GM12878 (cell line): ENCODE data around the gene BAZ1B. TPM values are rescaled to one million over a fixed set of nuclear protein-coding genes. Genes with fewer than 3 reads are reported as not detected.
"Not testable (repeated sequence)": the region's sequence is repeated elsewhere in the genome, so short reads cannot be mapped to it uniquely, and the experiment has no call there.

Experiments used
- ATAC-seq: fragments of 200-7000 bp; cut with Tn5 transposase; 3 replicates; pipeline ENCODE4 v1.9.1; 2020; ENCODE audit warnings: mild to moderate bottlenecking, moderate library complexity
- BruUV-seq: library from RNA; stranded (reverse); fragments of 400-500 nt; replicated peaks from 2 replicates; lab custom pipeline; 2021; lab: Mats Ljungman, UMichigan
- CTCF ChIA-PET: fragments of 300-600 bp; sonication (Branson Sonifier 250); formaldehyde crosslinking; extraction: SDS; loops from one replicate; lab custom pipeline; 2021; ENCODE audit warnings: inconsistent platforms; lab: Yijun Ruan, JAX
- POLR2A ChIA-PET: fragments of 350-600 bp; formaldehyde crosslinking; extraction: SDS; loops from one replicate; lab custom pipeline; 2021; ENCODE audit warnings: inconsistent platforms; lab: Charles Lee
- RAD21 ChIA-PET: fragments of 300-600 bp; sonication (Branson Sonifier 250); formaldehyde crosslinking; loops from one replicate; lab custom pipeline; 2023; ENCODE audit warnings: antibody characterized with exemption; ENCODE audit not compliant: unreplicated experiment; lab: Charles Lee
- SMC1A ChIA-PET: fragments of 300-600 bp; sonication (Branson Sonifier 250); formaldehyde crosslinking; loops from one replicate; lab custom pipeline; 2023; ENCODE audit not compliant: unreplicated experiment, uncharacterized antibody; lab: Charles Lee
- DNase-seq: peaks from one replicate; pipeline ENCODE4 v3.0.0-alpha.2; 2011; ENCODE audit warnings: low read depth, low spot score
- FAIRE-seq: peaks from 3 replicates; lab custom pipeline; 2011; peaks lifted over from hg19 to GRCh38; lab: Jason Lieb, UNC
- H2AFZ ChIP-seq: 2 replicates; pipeline ENCODE4 v1.6.0; 2011; ENCODE audit warnings: low read depth, low read length, control low read depth; ENCODE audit not compliant: control insufficient read depth
- H3K27ac ChIP-seq: 2 replicates; pipeline ENCODE4 v1.5.1; 2011; ENCODE audit warnings: control low read depth; ENCODE audit not compliant: control insufficient read depth, insufficient read depth
- H3K27me3 ChIP-seq, 2 experiments: replicated peaks in 1 of 2; 2 replicates each; pipeline versions ENCODE4 v1.6.0 to v1.6.1; 2011; ENCODE audit warnings: low read length in 1 of 2; ENCODE audit not compliant: control insufficient read depth in 2 of 2, insufficient read depth in 2 of 2
- H3K36me3 ChIP-seq, 2 experiments: 2 replicates each; pipeline ENCODE4 v1.5.1; 2011; ENCODE audit warnings: low read length in 1 of 2; ENCODE audit not compliant: control insufficient read depth in 2 of 2, insufficient read depth in 2 of 2
- H3K4me1 ChIP-seq: 2 replicates; pipeline ENCODE4 v1.6.1; 2011; ENCODE audit warnings: mild to moderate bottlenecking, low read length, moderate library complexity, mixed read lengths; ENCODE audit not compliant: control insufficient read depth, insufficient read depth
- H3K4me2 ChIP-seq: 2 replicates; pipeline ENCODE4 v1.6.0; 2011; ENCODE audit warnings: control low read depth; ENCODE audit not compliant: control insufficient read depth, insufficient read depth
- H3K4me3 ChIP-seq: fragments of 200-600 bp; sonication (generic); 2 replicates; pipeline ENCODE4 v1.5.1; 2016
- H3K79me2 ChIP-seq: 2 replicates; pipeline ENCODE4 v1.6.0; 2011; ENCODE audit warnings: low read length; ENCODE audit not compliant: control insufficient read depth, insufficient read depth
- H3K9ac ChIP-seq: 2 replicates; pipeline ENCODE4 v1.8.0; 2011; ENCODE audit warnings: low read length, control low read depth, mixed read lengths; ENCODE audit not compliant: control insufficient read depth, insufficient read depth
- H3K9me3 ChIP-seq: replicated peaks from 3 replicates; pipeline ENCODE4 v1.5.1; 2011; ENCODE audit warnings: mild to moderate bottlenecking, low read length; ENCODE audit not compliant: control insufficient read depth, insufficient read depth
- H4K20me1 ChIP-seq: 2 replicates; pipeline ENCODE4 v1.6.0; 2011; ENCODE audit not compliant: control insufficient read depth, insufficient read depth
- DPF2 ChIP-seq: fragments of 450-650 bp; IDR thresholded peaks from 2 replicates; pipeline ENCODE4 v1.6.1; 2017; ENCODE audit warnings: mild to moderate bottlenecking
- E2F4 ChIP-seq: IDR thresholded peaks from 2 replicates; pipeline ENCODE4 v1.6.1; 2012; ENCODE audit warnings: low read depth, low read length, improper control_type of control experiment
- ESRRA ChIP-seq: IDR thresholded peaks from 2 replicates; pipeline ENCODE4 v1.6.1; 2012; ENCODE audit warnings: mild to moderate bottlenecking, low read length, improper control_type of control experiment
- HDAC2 ChIP-seq: fragments of 200-600 bp; sonication (generic); IDR thresholded peaks from 2 replicates; pipeline ENCODE4 v1.6.1; 2017
- KLF5 ChIP-seq: fragments of 450-650 bp; IDR thresholded peaks from 2 replicates; pipeline ENCODE4 v1.6.1; 2014; ENCODE audit warnings: mild to moderate bottlenecking; ENCODE audit not compliant: partially characterized antibody
- MTA2 ChIP-seq: fragments of 450-650 bp; IDR thresholded peaks from 2 replicates; pipeline ENCODE4 v1.6.1; 2016; ENCODE audit warnings: low read depth, mild to moderate bottlenecking, moderate library complexity
- SREBF2 ChIP-seq: IDR thresholded peaks from 2 replicates; pipeline ENCODE4 v1.6.1; 2012; ENCODE audit warnings: mild to moderate bottlenecking, low read length
- SRF ChIP-seq, 2 experiments: IDR thresholded peaks; 2 replicates each; pipeline ENCODE4 v1.6.1; 2011; ENCODE audit warnings: low read depth in 2 of 2, low read length in 2 of 2, mild to moderate bottlenecking in 1 of 2, moderate library complexity in 1 of 2
- TAF1 ChIP-seq: IDR thresholded peaks from 2 replicates; pipeline ENCODE4 v1.6.1; 2011; ENCODE audit warnings: mild to moderate bottlenecking, low read depth, low read length, borderline replicate concordance
- TCF7 ChIP-seq: IDR thresholded peaks from 2 replicates; pipeline ENCODE4 v1.6.1; 2014; ENCODE audit warnings: antibody characterized with exemption, borderline replicate concordance
- ZNF384 ChIP-seq: IDR thresholded peaks from 2 replicates; pipeline ENCODE4 v1.6.1; 2012; ENCODE audit warnings: low read depth, mild to moderate bottlenecking, low read length, improper control_type of control experiment, borderline replicate concordance
- WGBS: methylation state at CpG from one replicate; pipeline ENCODE4 v1.1.6; 2016; ENCODE audit warnings: low lambda C conversion rate; ENCODE audit not compliant: insufficient replicate concordance, insufficient coverage; ENCODE audit errors: missing lambda C conversion rate; 5-methylcytosine and 5-hydroxymethylcytosine counted together
- in situ Hi-C: fragments of 300-500 bp; cut with MboI; formaldehyde crosslinking; loops from 9 replicates; pipeline ENCODE4 v1.14.3; 2018; ENCODE audit warnings: mixed read lengths
- intact Hi-C: fragments of 100-400 bp; cut with micrococcal nuclease; formaldehyde crosslinking; loops from one replicate; pipeline ENCODE4 v1.14.2; 2022; ENCODE audit not compliant: unreplicated experiment
- polyA plus RNA-seq, 11 experiments: library from polyadenylated mRNA; depleted of rRNA in 4 of 11; unstranded in 6 of 11; stranded (reverse) in 5 of 11; fragments of >200 nt; fragmentation: Nextera tagmentation in 4 of 11; fragmentation: Illumina TruSeq in 1 of 11; extraction: Ambion mirVana in 4 of 11; extraction: Trizol in 1 of 11; gene quantifications; 1 replicate in 1 of 11; 2 replicates in 10 of 11; pipeline versions ENCODE4 v1.2.1 to v1.2.3, GENCODE V29; 2011 to 2016; ENCODE audit warnings: inconsistent platforms in 2 of 11, missing spikeins in 2 of 11, low read depth in 1 of 11
- total RNA-seq, 4 experiments: library from RNA; depleted of rRNA in 3 of 4; stranded (reverse); fragments of >200 nt in 3 of 4; fragmentation: Illumina TruSeq in 1 of 4; extraction: Trizol in 1 of 4; gene quantifications; 2 replicates each; pipeline versions ENCODE4 v1.2.1 to v1.2.3, GENCODE V29; 2013 to 2021
- TF ChIP-seq, protein P1 (sequence below): IDR thresholded peaks from 2 replicates; pipeline ENCODE4 v1.6.1; 2012; ENCODE audit warnings: mild to moderate bottlenecking, low read depth, low read length

BAZ1B gene
- total and polyA plus RNA-seq, 10 of the 15 experiments (the other 5 are each of a cell fraction or from before 2014, with no cell fraction given), result 14.0 to 77.4 (median 36.2) TPM

- TF ChIP-seq KLF5 (no peak), TCF7 (no peak), TAF1 (no peak), SRF (IDR thresholded peaks at IDR 0.05; ENCODE audit: low read depth in 2 of 2, low read length in 2 of 2) (no peak), SREBF2 (no peak), HDAC2 (no peak), MTA2 (no peak), E2F4 (no peak), ESRRA (no peak), DPF2 (no peak), ZNF384 (no peak)
- TF ChIP-seq, protein P1, sequence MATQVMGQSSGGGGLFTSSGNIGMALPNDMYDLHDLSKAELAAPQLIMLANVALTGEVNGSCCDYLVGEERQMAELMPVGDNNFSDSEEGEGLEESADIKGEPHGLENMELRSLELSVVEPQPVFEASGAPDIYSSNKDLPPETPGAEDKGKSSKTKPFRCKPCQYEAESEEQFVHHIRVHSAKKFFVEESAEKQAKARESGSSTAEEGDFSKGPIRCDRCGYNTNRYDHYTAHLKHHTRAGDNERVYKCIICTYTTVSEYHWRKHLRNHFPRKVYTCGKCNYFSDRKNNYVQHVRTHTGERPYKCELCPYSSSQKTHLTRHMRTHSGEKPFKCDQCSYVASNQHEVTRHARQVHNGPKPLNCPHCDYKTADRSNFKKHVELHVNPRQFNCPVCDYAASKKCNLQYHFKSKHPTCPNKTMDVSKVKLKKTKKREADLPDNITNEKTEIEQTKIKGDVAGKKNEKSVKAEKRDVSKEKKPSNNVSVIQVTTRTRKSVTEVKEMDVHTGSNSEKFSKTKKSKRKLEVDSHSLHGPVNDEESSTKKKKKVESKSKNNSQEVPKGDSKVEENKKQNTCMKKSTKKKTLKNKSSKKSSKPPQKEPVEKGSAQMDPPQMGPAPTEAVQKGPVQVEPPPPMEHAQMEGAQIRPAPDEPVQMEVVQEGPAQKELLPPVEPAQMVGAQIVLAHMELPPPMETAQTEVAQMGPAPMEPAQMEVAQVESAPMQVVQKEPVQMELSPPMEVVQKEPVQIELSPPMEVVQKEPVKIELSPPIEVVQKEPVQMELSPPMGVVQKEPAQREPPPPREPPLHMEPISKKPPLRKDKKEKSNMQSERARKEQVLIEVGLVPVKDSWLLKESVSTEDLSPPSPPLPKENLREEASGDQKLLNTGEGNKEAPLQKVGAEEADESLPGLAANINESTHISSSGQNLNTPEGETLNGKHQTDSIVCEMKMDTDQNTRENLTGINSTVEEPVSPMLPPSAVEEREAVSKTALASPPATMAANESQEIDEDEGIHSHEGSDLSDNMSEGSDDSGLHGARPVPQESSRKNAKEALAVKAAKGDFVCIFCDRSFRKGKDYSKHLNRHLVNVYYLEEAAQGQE, result no peak
Observed at GRCh38 chr7:73418113-73418703, 103.9 kb downstream of the BAZ1B start (continued).

- H3K36me3 ChIP-seq, H4K20me1 ChIP-seq, H3K4me2 ChIP-seq, FAIRE-seq, RAD21 ChIA-PET, BruUV-seq, H3K27ac ChIP-seq, in situ Hi-C loops, H3K4me3 ChIP-seq, H3K9ac ChIP-seq, H2AFZ ChIP-seq, intact Hi-C loops, CTCF ChIA-PET, ATAC-seq, H3K27me3 ChIP-seq, POLR2A ChIA-PET, H3K79me2 ChIP-seq, H3K4me1 ChIP-seq, SMC1A ChIA-PET, DNase-seq, H3K9me3 ChIP-seq: not testable (repeated sequence)
- WGBS, result 23% methylated on average over 13 of the region's 15 CpGs
Observed at GRCh38 chr7:73410541-73411131, 111.5 kb downstream of the BAZ1B start.

GRCh38 chr7:73404860-73405259, 117.2 kb downstream of the BAZ1B start:
- RAD21 ChIA-PET, H3K9me3 ChIP-seq, POLR2A ChIA-PET, H2AFZ ChIP-seq, H3K36me3 ChIP-seq, in situ Hi-C loops, H3K9ac ChIP-seq, CTCF ChIA-PET, SMC1A ChIA-PET, intact Hi-C loops, H4K20me1 ChIP-seq, DNase-seq, BruUV-seq, FAIRE-seq, H3K4me3 ChIP-seq, ATAC-seq, H3K27me3 ChIP-seq, H3K4me2 ChIP-seq, H3K79me2 ChIP-seq, H3K27ac ChIP-seq, H3K4me1 ChIP-seq: not testable (repeated sequence)
- 57% methylated on average over 3 of the region's 3 CpGs for WGBS
